Fibroblast of mammary gland (primary cell): ENCODE data around the gene ACOT13.

Experiments used
- DNase-seq: peaks from one replicate; pipeline ENCODE4 v3.0.0-alpha.2; 2010; ENCODE audit warnings: low read depth
- H3K4me3 ChIP-seq: 2 replicates; pipeline ENCODE4 v1.5.1; 2011; ENCODE audit warnings: low read depth, mild to moderate bottlenecking, low read length, moderate library complexity; ENCODE audit not compliant: control insufficient read depth
- TF ChIP-seq, protein P1 (sequence below): conservative IDR thresholded peaks from 2 replicates; pipeline ENCODE4 v1.5.1; 2011; ENCODE audit warnings: low read depth, low read length, inconsistent platforms; ENCODE audit not compliant: control insufficient read depth, insufficient read depth

The ACOT13 gene

DNA sequence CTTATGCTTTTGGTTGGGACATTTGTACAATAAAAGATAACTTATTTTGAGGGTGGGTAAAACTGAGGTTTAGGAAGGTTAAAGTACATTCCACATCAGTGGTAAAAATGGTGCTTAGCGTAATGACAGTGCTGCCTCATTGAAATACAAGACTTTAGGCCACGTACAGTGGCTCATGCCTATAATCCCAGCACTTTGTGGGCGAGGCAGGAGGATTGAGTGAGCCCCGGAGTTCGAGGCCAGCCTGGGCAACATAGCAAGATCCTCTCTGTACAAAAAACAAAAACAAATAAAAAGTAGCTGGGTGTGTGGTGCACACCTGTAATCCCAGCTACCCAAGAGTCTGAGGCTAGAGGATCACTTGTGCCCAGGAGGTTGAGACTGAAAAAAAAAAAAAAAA lies 18.6 kb upstream of the ACOT13 start:
- no peak for DNase-seq
- TF ChIP-seq, protein P1, sequence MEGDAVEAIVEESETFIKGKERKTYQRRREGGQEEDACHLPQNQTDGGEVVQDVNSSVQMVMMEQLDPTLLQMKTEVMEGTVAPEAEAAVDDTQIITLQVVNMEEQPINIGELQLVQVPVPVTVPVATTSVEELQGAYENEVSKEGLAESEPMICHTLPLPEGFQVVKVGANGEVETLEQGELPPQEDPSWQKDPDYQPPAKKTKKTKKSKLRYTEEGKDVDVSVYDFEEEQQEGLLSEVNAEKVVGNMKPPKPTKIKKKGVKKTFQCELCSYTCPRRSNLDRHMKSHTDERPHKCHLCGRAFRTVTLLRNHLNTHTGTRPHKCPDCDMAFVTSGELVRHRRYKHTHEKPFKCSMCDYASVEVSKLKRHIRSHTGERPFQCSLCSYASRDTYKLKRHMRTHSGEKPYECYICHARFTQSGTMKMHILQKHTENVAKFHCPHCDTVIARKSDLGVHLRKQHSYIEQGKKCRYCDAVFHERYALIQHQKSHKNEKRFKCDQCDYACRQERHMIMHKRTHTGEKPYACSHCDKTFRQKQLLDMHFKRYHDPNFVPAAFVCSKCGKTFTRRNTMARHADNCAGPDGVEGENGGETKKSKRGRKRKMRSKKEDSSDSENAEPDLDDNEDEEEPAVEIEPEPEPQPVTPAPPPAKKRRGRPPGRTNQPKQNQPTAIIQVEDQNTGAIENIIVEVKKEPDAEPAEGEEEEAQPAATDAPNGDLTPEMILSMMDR: no peak
- H3K4me3 ChIP-seq: no peak overlapping the region

GRCh38 chr6:24649691-24650090 lies 17.2 kb upstream of the ACOT13 start:
- TF ChIP-seq, protein P1: no peak
- H3K4me3 ChIP-seq: no peak overlapping the region

GRCh38 chr6:24650365-24650764 lies 16.5 kb upstream of the ACOT13 start:
- no peak for DNase-seq
- TF ChIP-seq, protein P1: no peak
- H3K4me3 ChIP-seq: no peak overlapping the region

More at GRCh38 chr6:24649691-24650090, 17.2 kb upstream of the ACOT13 start:
- no peak for DNase-seq

DNA sequence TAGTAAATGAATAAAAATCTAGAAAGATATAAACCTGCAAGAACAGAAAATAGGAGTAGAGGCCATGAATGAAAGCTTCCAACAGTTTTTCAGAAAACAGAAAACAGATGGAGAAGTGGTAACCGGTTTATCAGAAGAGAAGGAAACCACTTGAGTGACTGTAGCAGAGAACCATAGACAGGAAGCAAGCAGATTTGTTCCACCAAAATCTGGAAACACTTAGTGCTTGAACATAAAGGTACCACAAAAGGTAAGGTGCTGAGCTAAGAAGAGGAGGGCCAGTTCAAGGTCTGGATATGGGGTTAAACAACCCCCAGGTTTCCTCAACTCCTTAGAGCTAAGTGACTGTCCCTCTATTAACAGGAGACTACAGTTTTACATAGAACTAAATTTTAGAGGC lies 11.7 kb upstream of the ACOT13 start:
- DNase-seq: no peak
- H3K4me3 ChIP-seq: no peak overlapping the region
- TF ChIP-seq, protein P1: no peak

GRCh38 chr6:24658573-24659560 lies 8.0 kb upstream of the ACOT13 start:
- DNase-seq: peak; percentile 94
- TF ChIP-seq, protein P1: no peak
- H3K4me3 ChIP-seq: no peak overlapping the region

GRCh38 chr6:24659561-24659960 lies 7.3 kb upstream of the ACOT13 start:
- TF ChIP-seq, protein P1: no peak
- no peak overlapping the region for H3K4me3 ChIP-seq
- DNase-seq: peak; percentile 34
